Neural cell (in vitro differentiated cells): ENCODE results near the gene PANK2. TPM values are rescaled to one million over a fixed set of nuclear protein-coding genes. Genes with fewer than 3 reads are reported as not detected.

ENCODE experiments used
- H2AFZ ChIP-seq: fragments of 200-600, 300-800 bp; sonication (generic), shearing (Covaris generic); 2 replicates; pipeline ENCODE4 v1.6.0; 2014; ENCODE audit warnings: low read depth, mild to moderate bottlenecking, antibody characterized with exemption, low read length, moderate library complexity
- H3F3A ChIP-seq: fragments of 200-600 bp; shearing (Covaris generic); 2 replicates; pipeline ENCODE4 v1.6.1; 2016; ENCODE audit warnings: mild to moderate bottlenecking, moderate library complexity, mixed read lengths, antibody characterized with exemption, low read length; ENCODE audit not compliant: insufficient read depth, poor library complexity, severe bottlenecking
- H3K27ac ChIP-seq: fragments of 200-600, 300-800 bp; sonication (generic), shearing (Covaris generic); 2 replicates; pipeline ENCODE4 v1.5.1; 2014; ENCODE audit warnings: mild to moderate bottlenecking, low read length, moderate library complexity
- H3K27me3 ChIP-seq: fragments of 300-800, 200-600 bp; sonication (generic), shearing (Covaris generic); 2 replicates; pipeline ENCODE4 v1.6.0; 2014; ENCODE audit warnings: mild to moderate bottlenecking, low read depth, low read length, moderate library complexity; ENCODE audit not compliant: insufficient read depth
- H3K36me3 ChIP-seq: fragments of 300-800, 200-600 bp; sonication (generic), shearing (Covaris generic); 2 replicates; pipeline ENCODE4 v1.5.1; 2014; ENCODE audit warnings: mild to moderate bottlenecking, antibody characterized with exemption, low read length, moderate library complexity; ENCODE audit not compliant: insufficient read depth
- H3K4me2 ChIP-seq: fragments of 300-800, 200-600 bp; sonication (generic), shearing (Covaris generic); 2 replicates; pipeline ENCODE4 v1.6.0; 2014; ENCODE audit warnings: mild to moderate bottlenecking, low read length
- H3K4me3 ChIP-seq: fragments of 300-800, 200-600 bp; sonication (generic), shearing (Covaris generic); 2 replicates; pipeline ENCODE4 v1.5.1; 2014; ENCODE audit warnings: mild to moderate bottlenecking, low read length, moderate library complexity
- H3K79me2 ChIP-seq: fragments of 200-600 bp; shearing (Covaris generic); replicated peaks from 2 replicates; pipeline ENCODE4 v1.6.0; 2014; ENCODE audit warnings: mild to moderate bottlenecking, low read length, moderate library complexity; ENCODE audit not compliant: insufficient read depth
- H3K9ac ChIP-seq: fragments of 300-800, 200-600 bp; sonication (generic), shearing (Covaris generic); 2 replicates; pipeline ENCODE4 v1.6.1; 2016; ENCODE audit warnings: mild to moderate bottlenecking, low read length, mixed read lengths
- H3K9me2 ChIP-seq: fragments of 200-600 bp; shearing (Covaris generic); 2 replicates; pipeline ENCODE4 v1.6.1; 2016; ENCODE audit warnings: mild to moderate bottlenecking, low read length, mixed read lengths; ENCODE audit not compliant: insufficient read depth
- H3K9me3 ChIP-seq: fragments of 200-600, 300-800 bp; sonication (generic), shearing (Covaris generic); 2 replicates; pipeline ENCODE4 v1.6.1; 2016; ENCODE audit warnings: mild to moderate bottlenecking, mixed run types, low read length, moderate library complexity, mixed read lengths
- H4K20me1 ChIP-seq: fragments of 200-600 bp; shearing (Covaris generic); 2 replicates; pipeline ENCODE4 v1.6.1; 2016; ENCODE audit warnings: mild to moderate bottlenecking, mixed run types; ENCODE audit not compliant: insufficient read depth
- CTCF ChIP-seq: fragments of 450-650 bp; IDR thresholded peaks from 2 replicates; pipeline ENCODE4 v1.5.1; 2014; ENCODE audit warnings: antibody characterized with exemption, mild to moderate bottlenecking, moderate library complexity; ENCODE audit not compliant: poor library complexity, severe bottlenecking
- EP300 ChIP-seq: fragments of 450-650 bp; conservative IDR thresholded peaks from 2 replicates; pipeline ENCODE4 v1.6.1; 2014; ENCODE audit warnings: antibody characterized with exemption, mild to moderate bottlenecking, moderate library complexity; ENCODE audit not compliant: poor library complexity, severe bottlenecking
- EZH2 ChIP-seq: fragments of 200-600, 300-800 bp; shearing (Covaris generic), sonication (generic); IDR thresholded peaks from 2 replicates; pipeline ENCODE4 v1.6.1; 2014; ENCODE audit warnings: antibody characterized with exemption, low read length, borderline replicate concordance, mild to moderate bottlenecking; ENCODE audit not compliant: insufficient read depth, poor library complexity, severe bottlenecking
- MXI1 ChIP-seq: fragments of 450-650 bp; conservative IDR thresholded peaks from 2 replicates; pipeline ENCODE4 v1.6.1; 2014; ENCODE audit warnings: antibody characterized with exemption, mild to moderate bottlenecking; ENCODE audit not compliant: poor library complexity, severe bottlenecking
- POLR2AphosphoS5 ChIP-seq: IDR thresholded peaks from 2 replicates; pipeline ENCODE4 v1.6.1; 2012
- RAD21 ChIP-seq: fragments of 450-650 bp; conservative IDR thresholded peaks from 2 replicates; pipeline ENCODE4 v1.6.1; 2014; ENCODE audit warnings: antibody characterized with exemption, mild to moderate bottlenecking, moderate library complexity
- REST ChIP-seq: IDR thresholded peaks from 2 replicates; pipeline ENCODE4 v1.6.1; 2012; ENCODE audit warnings: borderline replicate concordance
- SMC3 ChIP-seq: fragments of 450-650 bp; conservative IDR thresholded peaks from 2 replicates; pipeline ENCODE4 v1.6.1; 2014; ENCODE audit warnings: antibody characterized with exemption, mild to moderate bottlenecking, moderate library complexity; ENCODE audit not compliant: poor library complexity
- TAF1 ChIP-seq: IDR thresholded peaks from 2 replicates; pipeline ENCODE4 v1.6.1; 2012; ENCODE audit warnings: low read depth
- polyA plus RNA-seq: library from polyadenylated mRNA; depleted of rRNA; stranded (reverse); fragments of >200 nt; gene quantifications from 2 replicates; pipeline ENCODE4 v1.2.3, GENCODE V29; 2014

Gene PANK2
- polyA plus RNA-seq, 1 donor from 2014 or later: 41.7 TPM

- peaks cover 72% of the 10 kb centered on the region for H3K79me2 ChIP-seq
- H3F3A ChIP-seq: no peaks in the 10 kb centered on the region
- H3K4me2 ChIP-seq: no peak overlapping the region
- no peak overlapping the region for H2AFZ ChIP-seq
- no peak overlapping the region for H3K4me3 ChIP-seq
- H3K36me3 ChIP-seq: peaks cover 4% of the 10 kb centered on the region
- H3K27ac ChIP-seq: no peak overlapping the region
- no peaks in the 10 kb centered on the region for H3K9me3 ChIP-seq
- peaks cover 10% of the 10 kb centered on the region for H4K20me1 ChIP-seq
- no peaks in the 10 kb centered on the region for H3K9me2 ChIP-seq
- TF ChIP-seq POLR2AphosphoS5 (no peak), MXI1 (no peak), SMC3 (no peak), EP300 (no peak), EZH2 (no peak), RAD21 (no peak), REST (no peak), TAF1 (no peak), CTCF (no peak)
- H3K27me3 ChIP-seq: no peaks in the 10 kb centered on the region
- no peak overlapping the region for H3K9ac ChIP-seq
Observed at GRCh38 chr20:3910853-3911252, 21.7 kb downstream of the PANK2 start.

GRCh38 chr20:3911956-3912355 is 22.8 kb downstream of the PANK2 start:
- H3K4me2 ChIP-seq: no peak overlapping the region
- H3F3A ChIP-seq: no peaks in the 10 kb centered on the region
- H3K27ac ChIP-seq: no peak overlapping the region
- peaks cover 71% of the 10 kb centered on the region for H3K79me2 ChIP-seq
- no peaks in the 10 kb centered on the region for H3K9me3 ChIP-seq
- H3K9ac ChIP-seq: no peak overlapping the region
- H2AFZ ChIP-seq: no peak overlapping the region
- H4K20me1 ChIP-seq: peaks cover 8% of the 10 kb centered on the region
- no peak overlapping the region for H3K4me3 ChIP-seq
- peaks cover 4% of the 10 kb centered on the region for H3K36me3 ChIP-seq
- no peaks in the 10 kb centered on the region for H3K9me2 ChIP-seq
- TF ChIP-seq SMC3 (no peak), EP300 (no peak)
- H3K27me3 ChIP-seq: no peaks in the 10 kb centered on the region

- H4K20me1 ChIP-seq: peaks cover 13% of the 10 kb centered on the region
- H3K79me2 ChIP-seq: peaks cover 60% of the 10 kb centered on the region
- no peak overlapping the region for H3K27ac ChIP-seq
- no peaks in the 10 kb centered on the region for H3K9me3 ChIP-seq
- H3K9me2 ChIP-seq: no peaks in the 10 kb centered on the region
- H2AFZ ChIP-seq: no peak overlapping the region
- no peaks in the 10 kb centered on the region for H3K36me3 ChIP-seq
- no peak overlapping the region for H3K4me3 ChIP-seq
- no peaks in the 10 kb centered on the region for H3K27me3 ChIP-seq
- H3K9ac ChIP-seq: no peak overlapping the region
- TF ChIP-seq SMC3 (no peak), MXI1 (no peak), POLR2AphosphoS5 (no peak), EP300 (no peak), REST (no peak)
- H3F3A ChIP-seq: no peaks in the 10 kb centered on the region
- H3K4me2 ChIP-seq: no peak overlapping the region
Observed at GRCh38 chr20:3914446-3914845, 25.3 kb downstream of the PANK2 start.
